ENCODE measurements around the gene CENPH. TPM values are rescaled to one million over a fixed set of nuclear protein-coding genes. Genes with fewer than 3 reads are reported as not detected.
"Not testable (repeated sequence)": the region's sequence is repeated elsewhere in the genome, so short reads cannot be mapped to it uniquely, and the experiment has no call there.

Gene CENPH
- total and polyA plus RNA-seq, 2 of the 13 experiments (the other 11 are each of a cell fraction or from before 2014, with no cell fraction given), result 11.2 to 28.8 TPM

DNA sequence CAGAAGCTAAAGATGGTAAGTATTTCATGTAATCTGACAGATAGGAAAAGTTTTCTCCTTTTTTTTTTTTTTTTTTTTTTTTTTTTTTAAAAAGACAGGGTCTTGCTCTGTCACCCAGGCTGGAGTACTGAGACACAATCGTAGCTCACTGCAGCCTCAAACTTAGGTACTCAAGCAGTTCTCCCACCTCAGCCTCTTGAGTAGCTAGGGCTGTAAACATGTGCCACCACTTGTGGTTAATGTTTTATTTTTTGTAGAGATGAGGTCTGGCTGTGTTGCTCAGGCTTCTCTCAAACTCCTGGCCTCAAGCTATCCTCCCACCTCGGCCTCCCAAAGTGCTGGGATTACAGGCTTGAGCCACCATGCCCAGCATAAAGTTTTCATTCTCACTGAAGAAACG, 63.1 kb downstream of the CENPH start:
- DNase-seq (ENCODE audit: low spot score) (no peak), ATAC-seq (no peak), FAIRE-seq (no peak)
- Histone ChIP-seq H3K4me2 (ENCODE audit: low read depth, low read length) (no peak overlapping the region), H3K27me3 (ENCODE audit: control insufficient read depth in 1 of 2, insufficient read depth in 2 of 2, low read length in 2 of 2) (no peaks in the 10 kb centered on the region), H3K4me1 (ENCODE audit: insufficient read depth, low read length) (peaks cover 8% of the 10 kb centered on the region; the same call in 1 of the 2 replicates), H3K4me3 (replicated peaks in 1 of 3; ENCODE audit: insufficient read depth in 1 of 3, low read depth in 2 of 3, low read length in 3 of 3) (no peak overlapping the region), H4K20me1 (ENCODE audit: insufficient read depth, low read length) (no peaks in the 10 kb centered on the region), H3K9me3 (ENCODE audit: low read length) (no peaks in the 10 kb centered on the region), H3K9ac (ENCODE audit: insufficient read depth, low read depth, low read length) (no peak overlapping the region), H3K79me2 (ENCODE audit: insufficient read depth, low read length) (peaks cover 37% of the 10 kb centered on the region), H3K27ac (ENCODE audit: extremely low read length, insufficient read depth, low read length) (no peak overlapping the region), H2AFZ (ENCODE audit: low read length) (no peak overlapping the region), H3K36me3 (replicated peaks in 1 of 2; ENCODE audit: control insufficient read depth in 1 of 2, insufficient read depth in 2 of 2, low read length in 2 of 2) (peaks cover 3 to 25% of the 10 kb centered on the region in 2 experiments; a peak in 4 of 5 replicates)
- ChIA-PET POLR2A (no interaction called here), CTCF (ENCODE audit: low intra/inter-chr PET ratio, low total read pairs) (no interaction called here)
- in situ Hi-C loops (cut with HindIII; ENCODE audit: extremely low pct_ligation_motif_present, low pct_unique_long_range_greater_than_20kb), result no loop called here
- TF ChIP-seq ZNF7 (CRISPR knock-in tag; IDR thresholded peaks at IDR 0.05) (0 out of 2 replicates have a peak, but pooled peaks have one; percentile 15), HOXA5 (CRISPR knock-in tag; IDR thresholded peaks at IDR 0.05) (no peak), ZNF816 (CRISPR knock-in tag; IDR thresholded peaks at IDR 0.05; ENCODE audit: borderline replicate concordance) (no peak), XBP1 (CRISPR knock-in tag; IDR thresholded peaks at IDR 0.05) (no peak), SALL1 (CRISPR knock-in tag; IDR thresholded peaks at IDR 0.05) (no peak)
- TF ChIP-seq, protein P1, sequence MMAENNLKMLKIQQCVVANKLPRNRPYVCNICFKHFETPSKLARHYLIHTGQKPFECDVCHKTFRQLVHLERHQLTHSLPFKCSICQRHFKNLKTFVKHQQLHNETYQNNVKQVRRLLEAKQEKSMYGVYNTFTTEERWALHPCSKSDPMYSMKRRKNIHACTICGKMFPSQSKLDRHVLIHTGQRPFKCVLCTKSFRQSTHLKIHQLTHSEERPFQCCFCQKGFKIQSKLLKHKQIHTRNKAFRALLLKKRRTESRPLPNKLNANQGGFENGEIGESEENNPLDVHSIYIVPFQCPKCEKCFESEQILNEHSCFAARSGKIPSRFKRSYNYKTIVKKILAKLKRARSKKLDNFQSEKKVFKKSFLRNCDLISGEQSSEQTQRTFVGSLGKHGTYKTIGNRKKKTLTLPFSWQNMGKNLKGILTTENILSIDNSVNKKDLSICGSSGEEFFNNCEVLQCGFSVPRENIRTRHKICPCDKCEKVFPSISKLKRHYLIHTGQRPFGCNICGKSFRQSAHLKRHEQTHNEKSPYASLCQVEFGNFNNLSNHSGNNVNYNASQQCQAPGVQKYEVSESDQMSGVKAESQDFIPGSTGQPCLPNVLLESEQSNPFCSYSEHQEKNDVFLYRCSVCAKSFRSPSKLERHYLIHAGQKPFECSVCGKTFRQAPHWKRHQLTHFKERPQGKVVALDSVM (CRISPR knock-in tag; IDR thresholded peaks at IDR 0.05), result peak; percentile 88
- 87% methylated on average over 3 of the region's 3 CpGs for WGBS (ENCODE audit: low lambda C conversion rate)
- BruUV-seq (replicated peaks), result no TSS peak
- intact Hi-C loops (cut with micrococcal nuclease; ENCODE audit: unreplicated experiment), result no loop called here

DNA sequence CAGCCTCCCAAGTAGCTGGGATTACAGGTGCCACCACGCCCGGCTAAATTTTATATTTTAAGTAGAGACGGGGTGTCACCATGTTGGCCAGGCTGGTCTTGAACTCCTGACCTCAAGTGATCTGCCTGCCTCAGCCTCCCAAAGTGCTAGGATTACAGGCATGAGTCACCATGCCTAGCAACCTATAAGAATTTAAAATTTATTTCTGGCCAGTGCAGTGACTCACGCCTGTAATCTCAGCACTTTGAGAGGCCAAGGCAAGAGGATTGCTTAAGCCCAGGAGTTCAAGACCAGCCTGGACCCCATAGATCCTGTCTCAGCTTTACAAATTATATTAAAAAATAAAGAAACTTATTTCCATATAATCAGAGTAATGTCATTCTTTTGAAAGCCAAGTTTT, 66.6 kb downstream of the CENPH start:
- H3K4me3 ChIP-seq (replicated peaks in 1 of 3; ENCODE audit: insufficient read depth in 1 of 3, low read depth in 2 of 3, low read length in 3 of 3); BruUV-seq (replicated peaks); intact Hi-C loops (cut with micrococcal nuclease; ENCODE audit: unreplicated experiment); FAIRE-seq; ATAC-seq; H3K9ac ChIP-seq (ENCODE audit: insufficient read depth, low read depth, low read length); H3K9me3 ChIP-seq (ENCODE audit: low read length); CTCF ChIA-PET (ENCODE audit: low intra/inter-chr PET ratio, low total read pairs); DNase-seq (ENCODE audit: low spot score); H3K27ac ChIP-seq (ENCODE audit: extremely low read length, insufficient read depth, low read length); POLR2A ChIA-PET; H3K4me2 ChIP-seq (ENCODE audit: low read depth, low read length); in situ Hi-C loops (cut with HindIII; ENCODE audit: extremely low pct_ligation_motif_present, low pct_unique_long_range_greater_than_20kb); H3K4me1 ChIP-seq (ENCODE audit: insufficient read depth, low read length); H3K79me2 ChIP-seq (ENCODE audit: insufficient read depth, low read length); H4K20me1 ChIP-seq (ENCODE audit: insufficient read depth, low read length); H3K27me3 ChIP-seq (ENCODE audit: control insufficient read depth in 1 of 2, insufficient read depth in 2 of 2, low read length in 2 of 2); H2AFZ ChIP-seq (ENCODE audit: low read length): not testable (repeated sequence)
- peaks cover 5 to 46% of the 10 kb centered on the region in 2 experiments for H3K36me3 ChIP-seq (replicated peaks in 1 of 2; ENCODE audit: control insufficient read depth in 1 of 2, insufficient read depth in 2 of 2, low read length in 2 of 2)
- WGBS (ENCODE audit: low lambda C conversion rate), result 97% methylated on average over 4 of the region's 4 CpGs

All from HepG2 (cell line).